ENCODE results near the gene CSH2.
A peak's percentile ranks its signal among the peaks of the same experiment; 100 is the strongest.

Gene CSH2

DNA sequence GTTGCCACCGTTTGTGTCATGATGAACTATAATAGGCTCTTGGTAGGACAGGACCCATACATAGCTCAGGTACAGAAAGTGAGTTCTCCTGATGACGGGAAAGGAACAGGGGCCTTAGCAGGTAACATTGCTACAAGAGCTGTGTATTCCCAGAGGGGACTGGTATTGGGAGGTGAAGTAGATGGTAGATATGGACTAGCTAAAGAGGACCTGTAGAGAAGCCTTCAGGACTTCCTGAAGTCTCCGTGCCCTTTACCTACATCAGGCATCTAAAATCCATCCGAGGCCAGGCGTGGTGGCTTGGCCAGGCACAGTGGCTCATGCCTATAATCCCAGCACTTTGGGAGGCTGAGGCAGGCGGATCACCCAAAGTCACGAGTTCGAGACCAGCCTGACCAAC is 18.3 kb downstream of the CSH2 start:
- no peak for DNase-seq

GRCh38 chr17:63854709-63855108 is 18.8 kb downstream of the CSH2 start:
- no peak for DNase-seq

DNA sequence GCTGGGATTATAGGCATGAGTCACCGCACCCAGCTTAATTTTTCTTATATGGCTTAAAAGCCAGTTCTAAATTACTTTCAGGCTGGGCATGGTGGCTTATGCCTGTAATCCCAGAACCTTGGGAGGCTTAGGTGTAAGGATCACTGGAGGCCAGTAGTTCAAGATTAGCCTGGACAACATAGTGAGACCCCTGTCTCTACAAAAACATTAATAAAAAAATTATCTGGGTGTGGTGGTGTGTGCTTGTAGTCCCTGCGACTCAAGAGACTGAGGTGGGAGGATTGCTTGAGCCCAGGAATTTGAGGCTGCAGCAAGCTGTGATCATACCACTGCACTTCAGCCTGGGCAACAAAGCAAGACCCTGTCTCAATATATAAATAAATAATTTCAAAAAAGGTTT is 20.2 kb downstream of the CSH2 start:
- no peak for DNase-seq

GRCh38 chr17:63850401-63850800 is 23.1 kb downstream of the CSH2 start:
- DNase-seq = no peak

DNA sequence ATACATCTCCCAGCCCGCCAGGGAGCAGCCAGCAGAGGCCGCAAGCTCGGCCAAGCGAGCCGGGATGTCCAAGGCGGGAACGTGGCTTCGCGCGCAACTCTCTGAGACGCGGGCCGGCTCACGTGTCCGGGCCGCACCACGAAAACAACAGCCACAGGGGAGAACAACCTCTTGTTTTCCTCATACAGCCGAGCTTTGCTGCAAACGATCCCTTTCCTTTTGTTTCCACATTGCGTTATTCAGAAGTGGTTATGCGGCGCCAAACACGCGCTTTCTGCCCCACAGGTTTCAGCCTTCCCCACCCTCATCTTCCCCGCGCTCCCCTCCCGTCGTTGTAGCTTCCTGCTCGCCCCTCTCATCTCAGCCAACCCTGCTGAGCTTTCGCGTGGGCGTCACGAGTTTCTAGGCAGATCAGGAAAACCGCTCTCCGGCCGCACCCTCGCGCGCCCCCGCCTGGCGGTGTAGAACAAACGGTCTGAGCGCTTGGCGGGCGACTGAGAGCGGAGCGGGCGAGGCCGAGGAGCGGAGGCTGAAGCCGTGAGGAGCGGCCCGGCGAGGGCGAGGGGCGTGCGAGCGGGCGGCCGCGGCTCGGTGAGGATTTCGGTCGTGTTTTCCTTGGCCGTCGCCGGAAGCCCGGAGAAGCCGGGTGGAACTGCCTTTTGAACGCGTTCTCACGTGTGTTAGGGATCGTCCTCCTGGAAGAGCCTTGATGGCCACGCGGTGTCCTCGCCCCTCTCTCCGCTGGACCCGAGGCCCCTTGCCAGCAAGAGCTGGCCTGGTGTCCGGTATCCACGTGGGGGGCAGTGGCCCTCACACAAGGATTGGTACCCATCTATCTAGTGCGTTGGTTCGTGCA is 24.4 kb downstream of the CSH2 start:
- peak in 55 of 56 donors; percentile 44 to 90 (median 79) for DNase-seq

GRCh38 chr17:63847525-63848249 is 25.8 kb downstream of the CSH2 start:
- DNase-seq = no peak

- DNase-seq = no peak
These were observed 28.0 kb downstream of the CSH2 start for GRCh38 chr17:63845509-63845908.

GRCh38 chr17:63843910-63844677 is 29.4 kb downstream of the CSH2 start:
- no peak for DNase-seq

DNA sequence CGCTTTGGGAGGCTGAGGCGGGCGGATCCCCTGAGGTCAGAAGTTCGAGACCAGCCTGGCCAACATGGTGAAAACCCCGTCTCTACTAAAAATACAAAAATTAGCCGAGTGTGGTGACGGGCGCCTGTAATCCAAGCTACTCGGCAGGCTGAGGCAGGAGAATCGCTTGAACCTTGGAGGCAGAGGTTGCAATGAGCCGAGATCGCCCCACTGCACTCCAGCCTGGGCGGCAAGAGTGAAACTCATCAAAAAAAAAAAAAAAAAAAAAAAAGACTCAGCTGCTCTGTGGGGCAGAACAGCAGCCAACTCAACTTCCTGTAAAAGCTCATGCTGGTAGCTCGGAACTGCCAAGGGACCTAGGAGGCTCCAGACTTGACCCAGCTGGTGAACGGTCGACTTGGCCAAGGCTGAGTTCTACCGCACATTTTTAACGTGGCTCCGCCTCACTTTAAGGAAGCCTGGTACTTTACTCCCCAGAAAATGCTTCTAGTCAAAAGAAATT is 30.0 kb downstream of the CSH2 start:
- peak in 7 of 56 donors; percentile 17 to 27 (median 22) for DNase-seq

DNA sequence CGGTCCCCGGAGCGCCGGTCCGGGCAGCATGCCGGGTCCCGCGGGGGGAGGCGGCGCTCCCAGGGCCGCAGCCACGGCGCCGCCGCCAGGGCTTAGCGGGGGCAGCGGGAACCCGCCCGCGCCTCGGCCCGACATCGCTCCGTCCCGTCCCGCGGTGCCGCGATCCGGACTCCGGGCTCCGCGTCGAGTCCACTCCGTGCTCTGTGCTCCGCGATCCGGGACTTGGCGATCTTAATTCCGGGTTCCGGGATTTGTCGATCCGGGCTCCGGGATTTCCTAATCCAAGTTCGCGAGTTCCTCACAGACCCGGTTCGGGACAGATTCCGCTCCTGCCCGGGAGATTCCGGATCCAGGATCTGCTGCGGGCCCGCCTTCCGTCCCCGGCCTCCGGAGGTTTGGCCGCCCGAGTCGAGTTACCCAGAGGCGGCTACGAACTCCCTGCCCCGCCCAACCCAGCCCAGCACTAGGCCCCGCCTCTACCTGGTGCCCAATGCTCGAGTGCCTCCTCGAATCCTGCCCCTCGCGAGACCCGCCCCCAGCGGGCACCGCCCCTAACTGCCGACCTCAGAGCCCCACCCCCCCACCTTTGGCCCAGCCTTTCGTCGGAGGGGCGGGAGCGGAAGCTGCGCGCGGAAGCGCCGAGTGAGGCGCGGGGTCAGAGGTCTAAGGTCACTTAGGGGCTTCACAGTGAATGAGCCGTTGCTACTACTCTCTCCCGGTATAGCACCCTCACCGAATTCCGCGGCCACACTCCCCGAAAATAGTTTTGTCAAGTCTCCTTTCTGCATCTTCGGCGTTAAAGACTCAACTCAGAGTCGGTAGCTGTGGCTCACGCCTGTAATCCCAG is 30.7 kb downstream of the CSH2 start, which contains the start of gene SMARCD2:
Gene SMARCD2 (minus strand): TSS at position 146 of the 847 bp plus-strand sequence. CDS start 11 bp downstream, at position 135.
- DNase-seq = peak; percentile 81 to 100 (median 97)

- DNase-seq = peak in 6 of 56 donors; percentile 45 to 63 (median 53)
These were observed 31.3 kb downstream of the CSH2 start for GRCh38 chr17:63842173-63842539.

DNA sequence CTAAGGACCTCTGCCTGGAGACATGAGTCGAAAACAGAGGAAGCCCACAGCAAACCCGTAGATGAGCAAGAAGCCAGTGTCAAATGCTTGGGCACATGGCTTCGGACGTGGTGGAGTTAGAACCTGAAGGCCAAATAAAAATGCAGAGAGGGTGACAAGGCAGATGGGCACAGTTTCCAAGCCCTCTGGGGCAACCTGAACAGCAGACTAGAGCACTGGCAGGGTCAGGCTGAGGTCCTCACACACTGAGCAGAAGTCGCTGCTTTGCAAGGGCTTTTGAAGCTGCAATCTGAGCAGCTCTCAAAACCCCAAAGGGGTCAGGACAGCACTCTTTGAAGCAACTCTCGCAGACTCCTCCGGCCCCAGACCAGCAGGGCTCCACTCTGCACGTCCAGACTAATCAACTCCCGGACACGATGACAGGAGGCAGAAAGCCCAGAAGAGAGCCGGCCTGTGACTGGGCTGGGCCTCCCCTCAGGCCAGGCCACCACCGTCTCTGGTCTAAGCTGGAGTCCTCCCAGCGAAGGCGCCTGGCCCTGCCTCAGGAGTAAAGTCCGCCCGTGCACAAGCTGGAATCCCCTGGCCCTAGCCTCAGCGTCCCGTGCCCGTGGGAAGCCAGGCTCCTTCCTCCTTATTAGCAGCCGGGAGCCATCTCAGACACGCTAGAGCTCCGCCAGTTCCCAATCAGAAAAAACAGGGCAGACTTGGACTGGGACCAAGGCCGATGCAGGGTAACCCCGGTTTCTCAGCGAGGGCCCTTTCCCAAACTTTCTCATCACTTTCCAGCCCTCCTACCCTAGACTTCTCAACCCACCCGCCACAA is 31.9 kb downstream of the CSH2 start:
- DNase-seq = peak in 38 of 56 donors; percentile 15 to 72 (median 46)

- peak in 7 of 56 donors; percentile 15 to 33 (median 24) for DNase-seq
These were observed 32.7 kb downstream of the CSH2 start for GRCh38 chr17:63840591-63841349.

DNA sequence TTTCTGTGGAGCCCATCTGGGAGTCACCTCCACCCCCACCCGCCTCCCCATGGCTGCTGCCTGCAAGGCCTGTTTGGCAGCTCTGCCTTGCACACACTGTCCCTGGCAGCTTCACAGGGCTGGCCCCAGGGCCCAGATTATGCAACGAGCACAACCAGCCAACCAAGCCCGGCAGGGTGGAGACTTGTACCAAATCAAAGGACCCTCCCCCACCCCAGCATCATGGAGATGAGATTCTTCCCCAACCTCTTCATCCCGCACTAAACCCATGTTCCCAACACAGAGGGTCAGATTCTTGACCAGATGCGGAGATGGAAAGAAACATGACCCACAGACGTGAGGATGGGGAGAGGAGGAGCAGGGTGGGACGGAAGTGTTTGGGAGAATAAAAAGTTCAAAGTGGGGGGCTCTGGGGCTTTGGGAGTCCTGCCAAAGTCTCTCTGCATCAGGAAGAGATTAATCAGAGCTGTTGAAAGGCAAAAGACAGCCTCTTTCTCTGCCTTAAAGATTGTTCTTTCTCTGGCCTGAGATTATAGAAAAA is 34.8 kb downstream of the CSH2 start:
- DNase-seq = peak in 54 of 56 donors; percentile 47 to 95 (median 82)

DNA sequence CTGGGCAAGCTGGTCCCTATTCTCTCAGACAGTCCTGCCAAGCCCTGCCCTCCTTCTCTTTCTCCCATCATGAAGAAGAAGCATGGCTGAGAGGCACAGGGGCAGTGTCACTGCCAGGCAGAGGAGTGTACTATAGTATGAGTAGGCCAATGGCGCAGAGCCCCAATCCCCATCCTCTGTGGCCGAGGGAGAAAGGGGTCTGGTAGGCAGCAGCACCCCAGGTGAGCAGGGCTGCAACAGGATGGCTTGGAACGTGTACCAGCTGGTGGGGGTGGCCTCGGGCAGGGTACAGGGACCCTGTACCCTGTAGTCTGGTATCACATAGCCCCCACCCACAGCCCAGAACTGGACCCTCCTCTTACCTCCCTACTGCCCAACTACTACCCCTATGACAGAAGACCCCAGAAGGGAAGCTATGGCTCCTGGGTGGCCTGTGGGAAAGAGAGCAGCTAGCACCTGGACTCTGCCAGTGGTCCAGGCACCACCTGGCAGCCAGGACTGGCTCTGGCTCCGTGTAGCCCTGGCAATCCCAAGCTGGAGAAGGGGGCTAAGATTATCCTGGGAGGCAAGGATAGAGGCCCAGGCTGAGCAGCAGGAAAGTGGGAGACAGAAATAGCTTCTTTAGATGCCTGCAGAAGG is 35.4 kb downstream of the CSH2 start:
- peak in 1 of 56 donors; percentile 19 for DNase-seq

DNA sequence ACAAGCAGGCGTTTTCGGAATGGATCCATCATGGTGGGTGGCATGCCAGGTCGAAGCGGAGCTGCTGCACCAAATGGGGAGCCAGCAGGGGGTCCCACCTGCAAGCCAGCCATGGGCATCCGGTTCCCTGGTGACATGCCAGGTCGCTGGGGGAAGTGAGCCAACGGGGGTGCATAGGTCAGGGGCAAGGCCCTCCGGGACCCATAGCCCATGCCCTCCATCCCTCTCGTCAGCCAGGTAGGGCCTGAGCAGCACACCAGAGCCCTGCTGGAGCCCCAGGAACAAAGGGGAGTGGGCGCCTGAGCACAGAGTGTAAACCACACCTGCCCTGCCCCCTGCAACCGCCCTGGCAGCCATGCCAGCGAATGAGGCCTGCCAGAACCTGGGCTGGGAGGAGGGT is 36.0 kb downstream of the CSH2 start:
- DNase-seq = no peak

DNA sequence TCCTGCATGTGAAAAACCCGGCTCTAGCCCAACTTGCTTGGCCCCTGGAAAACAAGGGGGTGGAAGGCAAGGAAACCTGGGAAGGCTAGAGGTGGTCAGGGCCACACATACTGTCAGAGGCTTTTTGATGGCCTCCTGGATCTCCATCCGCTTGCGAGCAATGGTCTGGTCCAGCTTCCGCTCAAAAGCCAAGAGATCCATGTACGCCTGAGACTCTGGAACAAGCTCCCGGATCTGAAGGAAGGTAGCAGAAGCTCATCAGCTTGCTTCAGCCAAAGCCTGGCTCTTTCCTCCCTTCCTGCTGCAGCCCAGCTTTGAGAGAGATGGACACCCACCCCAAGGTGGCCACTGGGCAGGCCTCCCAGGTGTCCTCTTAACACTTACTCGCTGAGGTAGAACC is 36.7 kb downstream of the CSH2 start:
- no peak for DNase-seq

DNA sequence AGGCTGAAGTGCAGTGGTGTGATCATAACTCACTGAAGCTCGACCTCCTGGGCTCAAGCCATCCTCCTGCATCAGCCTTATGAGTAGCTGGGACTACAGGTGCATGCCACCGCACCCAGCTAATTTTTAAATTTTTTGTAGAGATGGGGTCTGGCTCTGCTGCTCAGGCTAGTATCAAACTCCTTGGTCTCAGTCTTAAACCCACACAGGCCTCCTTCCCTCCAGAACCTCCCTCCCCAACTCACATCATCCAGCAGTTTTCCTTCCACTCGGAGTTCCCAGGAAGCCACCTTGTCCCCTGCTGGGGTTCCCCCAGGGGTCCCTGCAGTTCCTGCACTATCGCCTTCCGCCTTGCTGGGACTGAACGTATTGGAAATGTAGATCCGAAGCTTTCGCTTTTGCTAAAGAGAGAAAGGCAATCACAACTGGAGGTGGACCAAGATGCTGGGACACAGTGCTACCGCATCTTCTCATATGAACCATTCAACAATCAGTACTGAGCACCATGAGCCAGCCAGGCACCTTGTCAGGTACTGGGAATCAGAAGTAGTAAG is 38.2 kb downstream of the CSH2 start:
- no peak for DNase-seq

Data from amygdala (tissue), 56 donors.